Fibroblast of skin of back (primary cell): Measurements from ENCODE around the gene ZNF664.

ENCODE experiments used
- DNase-seq: peaks from one replicate; pipeline ENCODE4 v3.0.0-alpha.2; 2013

The ZNF664 gene

DNA sequence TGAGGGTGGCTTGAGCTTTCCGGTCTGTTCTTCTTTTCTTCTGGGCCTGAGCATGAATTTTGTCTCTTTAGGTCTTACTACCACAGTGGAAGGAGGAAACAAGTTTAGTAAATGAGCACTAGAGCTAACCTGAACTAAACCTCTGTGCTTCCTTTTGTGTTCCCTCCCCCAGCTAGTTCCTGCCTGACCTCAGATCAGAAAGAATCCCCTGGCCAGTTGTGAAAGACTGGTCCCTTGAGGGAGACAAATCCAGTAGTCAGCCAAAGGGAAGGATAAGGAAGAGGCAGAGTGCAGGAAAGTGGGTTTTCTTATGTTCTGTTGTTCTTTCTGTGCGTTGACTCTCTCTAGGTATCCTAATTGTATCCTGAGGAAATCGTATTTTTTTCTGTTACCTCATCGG, 17.5 kb downstream of the ZNF664 start:
- peak; percentile 72 for DNase-seq

DNA sequence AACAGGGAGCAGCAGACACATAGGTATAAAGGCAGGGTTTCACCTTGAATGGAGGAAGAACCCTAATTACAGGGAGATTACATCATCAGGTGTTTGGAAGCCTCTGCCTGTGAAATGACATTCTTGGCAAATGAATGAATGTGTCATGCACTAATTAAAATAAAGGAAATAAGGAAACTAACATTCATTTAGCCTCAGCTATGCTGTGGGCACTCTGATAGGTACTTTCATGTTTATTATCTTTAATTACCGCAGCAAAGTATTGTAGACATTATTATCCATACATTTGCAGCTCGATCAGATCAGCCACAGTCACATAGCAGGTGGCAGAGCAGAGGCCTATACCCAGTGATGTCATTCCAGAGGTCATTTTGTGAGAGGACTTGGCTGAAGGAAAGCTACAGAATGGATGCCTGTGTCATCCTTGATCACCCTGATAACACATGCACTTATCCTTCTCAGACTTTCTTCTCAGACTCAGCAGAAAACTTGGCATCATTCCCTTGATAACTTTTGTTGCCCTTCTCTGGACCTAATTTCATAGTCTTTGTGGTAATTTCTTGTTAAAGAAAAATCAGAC, 18.4 kb downstream of the ZNF664 start:
- no peak for DNase-seq

DNA sequence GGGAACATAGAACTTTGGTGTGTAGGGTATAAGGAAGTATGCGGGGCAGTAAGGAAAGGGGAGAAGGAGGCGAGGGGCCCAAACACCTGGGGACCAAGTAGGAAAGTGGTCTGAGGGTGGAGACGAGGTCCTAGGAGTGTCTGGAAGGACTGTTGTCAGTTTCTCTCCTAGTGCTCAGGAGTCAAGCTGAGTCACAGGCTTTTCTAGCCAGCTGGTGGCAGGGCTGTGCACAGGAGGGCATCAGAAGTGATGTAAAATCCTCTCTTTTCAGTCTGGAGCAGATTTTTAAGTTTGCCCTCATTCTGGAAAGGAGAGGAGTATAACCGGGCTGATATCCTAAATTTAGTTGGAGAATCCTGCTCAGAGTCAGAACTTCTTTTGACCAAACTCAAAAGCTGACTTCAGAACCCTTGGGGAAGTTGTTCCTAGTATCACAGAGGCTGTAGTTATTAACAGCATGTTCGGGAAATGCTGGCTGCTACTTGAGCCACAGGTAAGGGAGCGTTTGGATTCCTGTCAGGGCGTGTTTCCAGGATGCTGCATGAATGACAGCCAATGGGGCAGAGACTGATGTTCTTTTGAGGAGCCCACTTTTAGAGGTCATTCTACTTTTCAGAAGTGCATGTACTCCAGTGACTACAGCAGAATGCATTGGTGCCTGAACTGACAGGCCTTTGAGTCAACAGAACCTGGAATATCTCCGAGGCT, 19.3 kb downstream of the ZNF664 start:
- no peak for DNase-seq

DNA sequence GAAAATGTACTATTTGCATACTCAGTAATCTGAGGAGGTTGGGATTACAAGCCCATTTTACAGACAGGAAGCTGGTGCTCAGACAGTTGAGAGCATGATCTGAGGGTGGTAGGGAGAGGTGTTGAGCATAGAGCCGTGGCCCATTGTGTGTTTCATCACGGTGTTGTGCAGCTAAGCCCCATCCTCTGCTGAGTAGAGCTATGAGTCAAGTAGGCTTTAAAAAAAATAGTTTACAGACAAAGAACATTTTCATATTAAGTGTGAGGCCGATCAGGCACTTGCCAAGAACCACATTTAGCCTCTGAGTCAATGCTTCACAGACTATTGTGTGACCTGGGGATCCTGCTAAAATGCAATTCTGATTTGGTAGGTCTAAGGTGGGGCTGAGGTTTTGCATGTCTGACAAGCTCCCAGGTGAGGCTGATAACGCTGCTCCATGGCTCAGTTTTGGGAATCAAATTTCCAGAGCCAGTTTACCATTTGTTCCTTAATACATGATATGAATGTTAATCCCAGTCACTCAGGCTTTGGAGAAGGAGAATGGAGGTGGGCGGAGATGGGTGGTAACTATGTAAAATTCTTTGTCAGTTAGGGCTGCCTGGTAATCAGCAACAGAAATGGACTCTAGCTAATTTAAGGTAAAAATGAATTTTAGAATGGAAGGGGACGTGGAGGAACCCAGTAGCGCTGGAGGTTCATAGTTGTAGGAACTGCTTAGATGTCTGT, 22.2 kb downstream of the ZNF664 start:
- peak; percentile 58 for DNase-seq

DNA sequence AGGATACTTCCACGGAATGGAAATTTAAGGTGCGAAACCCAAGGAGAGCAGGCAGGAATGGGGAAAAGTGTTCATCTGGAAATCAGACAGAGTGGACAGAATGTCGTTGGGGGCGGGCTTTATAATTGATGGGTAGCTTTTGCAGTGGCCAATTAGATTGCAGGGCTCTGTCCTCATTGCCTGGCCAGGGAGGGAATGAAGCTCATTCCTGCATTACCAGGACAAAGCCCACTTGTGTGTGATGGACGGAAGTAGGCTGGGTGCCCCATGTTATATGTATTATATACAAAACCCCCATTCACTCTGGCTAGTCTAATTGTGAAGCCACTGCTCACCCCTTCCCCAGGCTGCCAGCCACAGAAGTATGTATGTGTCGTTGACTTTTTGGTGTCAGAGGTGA, 23.6 kb downstream of the ZNF664 start:
- no peak for DNase-seq

DNA sequence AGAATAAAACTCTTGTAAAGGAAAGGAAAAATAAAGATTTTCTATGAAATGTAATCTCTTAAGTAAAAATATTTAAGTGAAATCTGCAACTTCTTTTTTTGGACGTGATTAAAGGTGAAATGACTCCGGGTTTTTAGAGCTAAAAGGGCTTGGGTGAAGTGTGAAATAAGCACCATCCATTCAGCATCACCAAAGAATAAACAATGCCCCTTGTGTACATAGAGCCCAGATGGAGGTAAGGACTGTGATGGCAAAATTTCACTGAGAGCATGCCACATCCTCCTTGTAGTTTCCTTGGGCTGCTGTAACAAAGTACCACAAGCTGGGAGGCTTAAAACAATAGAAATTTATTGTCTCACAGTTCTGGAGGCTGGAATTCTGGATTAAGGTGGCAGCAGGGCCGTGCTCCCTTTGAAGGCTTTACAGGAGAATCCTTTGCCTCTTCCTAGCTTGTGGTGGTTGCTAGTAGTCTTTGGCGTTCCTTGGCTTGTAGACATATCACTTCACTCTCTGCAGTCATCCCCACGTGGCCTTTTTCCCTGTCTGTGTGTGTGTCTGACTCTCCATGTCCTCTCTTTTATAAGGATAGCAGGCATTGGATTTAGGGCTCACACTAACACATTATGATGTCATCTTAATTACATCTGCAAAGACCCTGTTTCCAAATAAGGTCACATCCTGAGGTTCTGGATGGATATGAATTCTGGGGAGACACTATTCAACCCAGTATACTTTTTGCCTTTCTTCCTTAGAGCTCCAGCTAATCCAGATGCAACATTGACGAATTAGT, 24.2 kb downstream of the ZNF664 start:
- no peak for DNase-seq

DNA sequence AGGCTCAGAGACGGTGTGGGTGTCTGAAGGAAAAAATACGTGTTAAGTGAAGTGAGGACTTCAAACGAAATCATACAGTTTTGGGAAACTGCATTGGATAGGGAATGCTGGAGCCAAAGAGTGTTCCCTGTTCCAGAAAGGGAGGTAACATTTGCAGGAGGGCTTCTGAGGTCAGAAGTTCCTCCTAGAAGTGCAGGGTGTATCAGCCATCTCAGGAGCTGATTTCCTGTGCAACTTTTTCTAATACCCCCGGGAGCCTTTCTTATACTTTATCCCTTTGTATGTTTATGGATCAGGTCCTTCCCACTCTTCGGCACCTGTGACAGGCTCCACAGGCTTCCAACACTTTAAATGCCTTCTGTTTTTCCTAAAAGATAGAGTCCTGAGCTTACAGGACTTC, 24.9 kb downstream of the ZNF664 start:
- no peak for DNase-seq

DNA sequence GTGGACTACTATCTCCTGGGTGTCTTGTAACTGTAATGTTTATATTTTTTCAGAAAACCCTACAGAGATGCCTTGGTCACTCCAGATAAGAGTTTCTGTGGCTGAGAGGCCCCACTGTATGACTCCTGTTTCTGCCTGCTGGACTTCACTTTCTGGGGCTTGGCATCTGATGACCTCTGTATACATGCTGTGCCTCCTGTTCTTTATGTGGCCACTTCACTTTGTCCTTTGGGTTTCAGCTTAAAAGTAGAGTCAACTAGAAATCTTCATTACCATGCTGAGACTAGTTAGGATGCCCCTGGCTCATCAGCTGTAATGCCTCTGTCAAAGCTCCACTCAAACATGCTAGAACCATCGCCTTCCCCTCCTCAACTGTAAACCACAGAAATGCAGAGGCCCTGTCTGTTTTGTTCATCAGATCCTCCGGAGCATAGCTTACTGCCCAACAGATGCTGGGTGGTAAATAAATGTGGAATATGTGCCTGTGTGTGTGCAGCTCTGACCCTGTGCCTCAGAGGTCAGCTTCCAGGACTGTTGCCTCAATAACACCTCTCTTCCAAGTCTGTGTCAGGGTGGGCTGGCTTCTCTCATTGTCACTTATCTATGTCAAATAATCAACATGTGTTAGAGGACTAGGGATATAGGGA, 25.5 kb downstream of the ZNF664 start:
- DNase-seq, result no peak

DNA sequence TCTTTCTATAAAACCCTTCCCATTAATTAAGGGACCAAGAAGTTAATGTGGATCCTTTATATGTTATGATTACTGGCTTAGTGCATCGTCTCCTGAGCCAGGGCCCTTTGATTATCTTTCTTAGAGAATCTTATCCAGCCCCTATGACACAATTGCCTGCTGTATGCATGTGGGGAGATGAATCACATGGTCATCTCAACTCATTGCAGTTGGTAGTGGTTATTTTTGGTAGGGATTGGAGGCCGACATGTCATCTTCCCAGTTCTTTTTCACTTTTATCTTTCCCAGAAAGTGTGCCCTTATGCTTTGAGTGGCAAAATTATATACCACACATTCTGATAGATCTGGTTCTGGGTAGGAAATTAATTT, 26.0 kb downstream of the ZNF664 start:
- no peak for DNase-seq

DNA sequence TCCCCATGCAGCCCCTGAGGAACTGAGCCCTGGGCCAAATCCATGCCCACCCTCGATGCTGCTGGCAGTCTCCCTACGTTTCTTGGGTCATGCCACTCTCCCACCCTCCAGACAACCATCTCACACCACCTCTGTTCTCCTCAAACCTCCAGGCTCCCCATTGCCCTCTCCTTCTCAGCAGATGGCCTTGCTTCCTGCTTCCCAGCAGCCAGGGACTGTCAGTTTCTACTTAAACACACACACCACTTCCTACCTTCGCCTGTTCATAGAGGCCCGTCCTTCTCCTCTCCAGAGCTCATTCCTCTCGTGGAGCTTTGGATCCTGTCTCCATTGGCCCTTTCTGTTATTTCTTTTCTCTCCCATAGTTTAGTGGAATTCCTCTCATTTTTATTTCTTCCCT, 27.1 kb downstream of the ZNF664 start:
- DNase-seq, result no peak

DNA sequence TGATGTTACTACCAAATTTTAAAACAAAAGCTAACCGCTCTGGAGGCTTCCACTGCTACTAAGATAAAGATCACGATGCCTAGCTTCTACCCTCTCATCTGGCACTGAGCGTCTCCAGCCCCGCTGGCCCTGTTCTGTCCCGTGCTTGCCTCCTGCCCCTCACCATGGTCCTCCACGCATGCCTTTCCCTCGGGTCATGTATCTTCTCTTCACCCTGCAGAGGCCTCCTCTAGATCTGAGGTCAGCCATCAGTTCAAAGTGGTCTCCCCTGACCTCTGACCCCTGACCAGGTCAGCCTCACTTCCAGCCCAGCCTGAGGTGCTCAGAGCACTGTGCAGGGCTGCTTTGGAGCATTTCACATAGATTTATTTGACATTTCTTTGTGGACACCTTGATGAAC, 28.3 kb downstream of the ZNF664 start:
- DNase-seq, result no peak

DNA sequence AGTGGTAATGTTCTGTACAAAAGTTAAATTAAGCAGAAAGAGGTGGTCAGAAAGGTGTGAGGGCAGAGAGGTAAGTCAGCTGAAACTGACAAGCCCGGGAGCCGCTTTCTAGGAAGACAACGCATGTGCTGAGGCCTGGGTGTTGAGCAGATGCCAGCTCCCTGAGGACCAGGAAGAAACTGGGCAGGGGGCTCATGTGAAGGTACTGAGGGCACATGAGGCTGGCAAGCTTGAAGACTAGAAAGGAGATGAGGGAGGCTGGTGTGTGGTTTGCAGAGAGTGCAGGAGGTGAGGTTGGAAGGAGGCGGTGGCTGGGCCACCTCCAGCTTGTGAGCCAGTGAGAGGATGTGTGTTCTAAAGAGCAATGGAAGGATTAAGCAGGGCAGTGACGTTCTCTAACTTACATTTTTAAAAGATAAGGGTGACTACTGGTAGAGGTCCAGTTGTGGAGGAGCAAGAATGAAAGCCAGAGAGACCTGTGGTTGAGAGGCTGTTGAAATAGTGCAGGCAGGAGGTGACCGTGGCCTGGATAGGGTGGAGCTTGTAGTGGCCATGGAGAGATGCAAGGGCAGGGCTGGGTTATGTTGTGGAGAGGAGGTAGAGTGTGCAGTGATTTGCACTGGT, 29.1 kb downstream of the ZNF664 start:
- no peak for DNase-seq

DNA sequence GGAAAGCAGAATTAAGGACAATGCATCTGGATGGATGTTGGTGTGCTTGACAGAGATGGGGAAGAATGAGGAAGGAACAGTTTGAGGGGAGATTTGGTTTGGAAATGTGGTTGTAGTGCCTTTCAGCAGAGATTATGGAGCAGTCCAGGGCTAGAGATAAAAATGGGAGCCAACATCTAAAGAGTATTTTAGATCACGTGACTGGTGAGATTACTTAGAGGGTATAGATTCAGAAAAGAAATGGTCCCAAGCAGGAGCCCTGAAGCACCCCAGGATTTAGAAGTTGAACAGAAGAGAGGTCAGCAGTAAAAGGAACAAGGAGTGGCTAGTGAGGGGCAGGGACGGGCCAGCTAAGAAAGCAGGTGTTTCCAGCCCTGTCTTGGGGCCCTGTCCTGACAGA, 29.6 kb downstream of the ZNF664 start:
- DNase-seq, result no peak

DNA sequence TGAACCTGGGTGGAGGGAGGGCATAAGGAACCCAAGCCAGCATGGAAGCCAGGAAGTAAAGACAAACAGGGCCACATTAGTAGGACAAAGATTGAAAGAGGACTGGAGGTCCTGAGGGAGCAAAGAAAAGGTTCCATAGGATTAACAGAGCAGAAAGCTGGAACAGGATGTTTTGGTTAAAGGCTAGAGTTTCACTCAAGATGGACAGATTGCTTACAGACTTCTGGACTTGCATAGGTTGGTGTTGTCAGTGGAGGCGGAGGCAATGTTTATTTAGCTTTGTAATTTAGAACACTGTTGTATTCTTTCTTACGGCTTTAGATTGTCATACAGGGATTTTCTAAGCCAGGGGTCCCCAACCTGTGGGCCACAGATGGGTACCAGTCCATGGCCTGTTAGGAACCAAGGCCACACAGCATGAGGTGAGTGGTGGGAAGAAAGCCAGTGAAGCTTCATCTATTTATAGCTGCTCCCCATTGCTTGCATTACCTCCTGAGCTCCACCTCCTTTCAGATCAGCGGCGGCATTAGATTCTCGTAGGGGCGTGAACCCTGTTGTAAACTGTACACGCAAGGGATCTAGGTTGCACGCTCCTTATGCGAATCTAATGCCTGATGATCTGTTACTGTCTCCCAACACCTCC, 31.3 kb downstream of the ZNF664 start:
- DNase-seq, result no peak

DNA sequence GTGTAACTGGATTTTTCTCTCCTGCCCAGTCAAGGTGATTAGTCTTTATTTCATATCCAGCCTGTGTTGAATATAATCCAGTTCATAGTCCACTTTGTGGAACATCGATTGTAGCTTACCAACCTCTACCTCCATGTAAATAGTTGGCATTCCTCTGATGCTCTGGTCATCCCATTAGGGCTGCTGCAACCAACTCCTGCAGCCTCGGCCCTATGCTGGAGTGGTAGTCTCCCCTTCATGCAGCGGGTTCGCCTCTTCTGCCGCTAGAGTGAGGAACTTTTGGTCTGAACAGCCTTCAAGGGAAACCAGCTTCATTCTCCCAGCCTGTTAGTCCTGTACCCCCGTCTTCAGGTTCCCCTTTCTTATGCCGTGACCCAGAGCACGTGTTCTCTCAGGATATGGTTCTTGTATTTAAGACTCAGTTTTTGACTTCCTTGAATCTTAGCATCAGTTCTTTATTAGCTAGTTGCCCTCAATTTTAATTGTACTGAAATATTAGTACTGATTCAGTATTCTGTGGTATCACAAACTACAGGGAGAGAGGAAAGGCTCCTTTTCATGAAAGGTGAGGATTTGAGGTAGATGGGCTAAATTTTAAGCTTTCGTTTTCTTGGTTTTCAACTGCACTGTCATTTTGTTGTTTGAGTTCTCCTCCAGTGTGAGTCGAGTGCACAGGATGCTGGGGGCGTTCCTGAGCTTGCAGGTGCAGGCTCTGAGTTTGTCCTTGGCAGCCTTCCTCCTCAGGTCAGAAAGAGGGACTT, 33.2 kb downstream of the ZNF664 start:
- DNase-seq, result no peak

DNA sequence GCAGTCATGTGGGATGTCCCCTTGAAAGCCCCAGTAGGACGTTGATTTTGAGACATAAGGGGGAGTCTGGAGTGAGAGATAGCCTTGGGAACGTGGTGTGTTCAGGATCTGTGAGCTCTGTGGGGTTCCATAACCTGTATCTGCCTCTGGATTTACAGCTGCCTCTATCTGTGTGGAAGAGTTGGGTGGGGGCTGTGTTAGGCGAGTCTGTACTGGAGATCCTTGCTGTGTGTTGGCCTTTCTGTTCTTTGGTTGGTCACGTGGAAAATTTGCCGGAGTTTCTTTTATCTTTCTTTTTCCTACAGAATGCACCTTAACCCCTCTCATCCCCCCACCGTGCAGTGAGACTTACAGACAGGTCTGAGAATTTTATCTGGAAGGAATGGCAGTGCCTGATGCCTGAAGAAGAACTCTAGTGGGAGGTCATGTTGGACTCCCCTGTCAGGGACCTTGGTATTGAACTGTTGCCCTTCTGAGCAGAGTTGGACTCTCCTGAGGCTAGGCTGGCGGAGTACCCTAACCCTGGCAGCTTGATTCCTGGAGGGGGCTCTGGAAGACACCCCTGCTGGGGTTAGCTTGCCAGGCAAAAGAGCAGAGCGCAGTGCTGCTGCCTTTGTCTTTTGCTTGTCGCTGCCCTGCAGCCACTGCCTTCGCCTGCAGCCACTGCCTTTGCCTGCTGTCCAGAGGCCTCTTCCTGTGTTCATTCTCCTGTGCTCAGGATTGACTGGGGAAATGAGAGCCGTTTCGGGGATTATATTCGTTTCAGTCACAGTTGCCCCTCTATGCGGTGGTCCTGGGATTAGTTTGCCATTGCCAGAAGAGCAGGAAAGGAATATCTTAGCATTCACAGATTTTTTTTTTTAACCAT, 34.1 kb downstream of the ZNF664 start:
- DNase-seq, result no peak

DNA sequence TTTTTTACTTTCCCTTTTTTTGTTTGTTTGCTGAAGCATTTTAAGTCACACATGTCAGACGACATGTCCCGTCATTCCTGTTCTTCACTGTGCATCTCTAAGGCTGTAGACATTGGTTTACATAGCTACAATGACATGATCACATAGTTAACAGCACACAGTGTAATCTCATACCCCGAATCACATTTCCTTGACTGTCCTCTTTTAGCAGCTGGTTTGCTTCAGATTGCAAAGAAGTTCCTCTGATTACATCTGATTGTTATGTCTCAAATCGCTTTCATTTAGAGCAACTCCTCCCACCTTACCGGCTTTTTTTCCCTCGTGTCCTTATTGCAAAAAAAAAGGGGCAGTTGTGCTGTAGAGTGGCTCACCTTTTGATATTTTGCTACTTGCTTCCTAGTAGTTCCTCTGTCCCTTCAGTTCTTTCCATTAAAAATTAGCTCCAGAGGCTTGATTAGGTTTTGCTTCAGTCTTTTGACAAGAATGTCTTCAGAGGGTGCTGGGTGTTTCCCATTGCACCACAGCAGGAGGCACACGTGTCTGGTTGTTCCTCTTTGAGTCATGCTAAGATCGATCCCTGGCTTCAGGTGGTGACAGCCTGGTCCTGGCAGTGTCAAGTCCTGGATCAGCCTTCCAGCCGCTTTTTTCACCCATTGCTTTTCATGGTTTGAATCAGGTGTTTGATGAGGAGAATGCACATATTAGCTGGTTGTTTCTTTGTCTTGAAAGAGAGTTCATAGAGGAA, 35.0 kb downstream of the ZNF664 start:
- no peak for DNase-seq

DNA sequence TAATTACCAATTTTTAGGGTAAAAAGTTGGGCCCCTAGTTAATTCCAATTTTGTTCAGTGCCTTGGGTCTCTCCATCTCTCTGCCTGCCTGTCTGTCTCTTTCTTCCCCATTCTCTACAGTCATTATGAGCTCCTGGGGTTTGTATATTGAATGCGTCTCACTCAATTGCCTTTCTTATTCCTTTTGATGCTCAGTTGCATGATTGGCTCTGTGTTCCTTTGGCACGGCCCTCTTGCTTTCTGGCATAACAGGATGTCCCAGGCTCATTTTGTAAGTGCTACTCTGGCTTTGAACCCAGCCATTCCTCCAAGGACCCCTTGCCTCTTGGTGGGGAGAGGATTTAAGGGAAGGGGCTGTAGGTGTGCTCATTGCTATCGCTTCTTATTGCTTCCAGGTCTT, 35.6 kb downstream of the ZNF664 start:
- DNase-seq, result no peak

DNA sequence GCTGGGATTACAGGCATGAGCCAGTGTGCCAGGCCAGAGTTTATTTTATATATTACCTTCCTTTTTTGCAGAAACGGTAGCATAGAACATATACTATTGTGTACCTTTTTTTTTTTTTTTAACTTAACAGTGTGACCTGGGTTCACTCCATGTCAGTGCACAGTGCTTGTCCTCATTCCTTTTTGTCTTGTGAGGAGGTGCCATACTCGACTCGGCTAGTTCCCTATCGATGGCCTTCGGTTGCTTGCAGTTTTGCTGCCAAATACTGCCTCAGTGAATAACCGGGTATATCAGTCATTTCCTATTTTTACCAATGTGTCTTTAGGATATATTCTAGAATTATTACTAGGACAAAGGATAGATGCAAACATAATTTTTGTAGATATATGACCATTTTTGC, 36.8 kb downstream of the ZNF664 start:
- no peak for DNase-seq
